Keratinocyte (primary cell): ENCODE measurements around the gene ZFYVE16. TPM values are rescaled to one million over a fixed set of nuclear protein-coding genes. Genes with fewer than 3 reads are reported as not detected.

Experiments
- DNase-seq: peaks from one replicate; pipeline ENCODE4 v3.0.0-alpha.2; 2011; ENCODE audit warnings: low read depth, missing footprints, low spot score
- FAIRE-seq: peaks from 2 replicates; lab custom pipeline; 2011; peaks lifted over from hg19 to GRCh38; lab: Jason Lieb, UNC
- H2AFZ ChIP-seq: 2 replicates; pipeline ENCODE4 v1.6.0; 2012; ENCODE audit warnings: low read length, control low read depth, inconsistent platforms; ENCODE audit not compliant: control insufficient read depth
- H3K27ac ChIP-seq: 2 replicates; pipeline ENCODE4 v1.5.1; 2011; ENCODE audit warnings: low read length; ENCODE audit not compliant: control insufficient read depth, insufficient read depth
- H3K27me3 ChIP-seq: 3 replicates; pipeline ENCODE4 v1.6.0; 2011; ENCODE audit warnings: low read length; ENCODE audit not compliant: control insufficient read depth, insufficient read depth; ENCODE audit errors: extremely low read depth
- H3K36me3 ChIP-seq, 2 experiments: 2 replicates in 1 of 2; 3 replicates in 1 of 2; pipeline ENCODE4 v1.5.1; 2011; ENCODE audit warnings: low read length in 2 of 2, mild to moderate bottlenecking in 1 of 2; ENCODE audit not compliant: control insufficient read depth in 2 of 2, insufficient read depth in 2 of 2; ENCODE audit errors: extremely low read depth in 1 of 2
- H3K4me1 ChIP-seq: 3 replicates; pipeline ENCODE4 v1.5.1; 2011; ENCODE audit warnings: low read length; ENCODE audit not compliant: control insufficient read depth, insufficient read depth; ENCODE audit errors: extremely low read depth
- H3K4me2 ChIP-seq: 3 replicates; pipeline ENCODE4 v1.6.0; 2011; ENCODE audit warnings: low read depth, low read length; ENCODE audit not compliant: control insufficient read depth, insufficient read depth; ENCODE audit errors: extremely low read depth
- H3K4me3 ChIP-seq, 3 experiments: fragments of 200-600 bp in 1 of 3; sonication (generic) in 1 of 3; 2 replicates in 2 of 3; 3 replicates in 1 of 3; pipeline ENCODE4 v1.5.1; 2011 to 2016; ENCODE audit warnings: low read length in 3 of 3, mild to moderate bottlenecking in 3 of 3, control low read depth in 2 of 3, inconsistent platforms in 1 of 3, low read depth in 1 of 3, mixed read lengths in 1 of 3, mixed run types in 1 of 3, moderate library complexity in 1 of 3; ENCODE audit not compliant: control insufficient read depth in 2 of 3, insufficient read depth in 2 of 3; ENCODE audit errors: extremely low read depth in 1 of 3
- H3K79me2 ChIP-seq: 2 replicates; pipeline ENCODE4 v1.6.0; 2012; ENCODE audit warnings: low read length; ENCODE audit not compliant: control insufficient read depth, insufficient read depth
- H3K9ac ChIP-seq: 3 replicates; pipeline ENCODE4 v1.6.0; 2011; ENCODE audit warnings: low read length; ENCODE audit not compliant: control insufficient read depth, insufficient read depth; ENCODE audit errors: extremely low read depth
- H3K9me1 ChIP-seq: 3 replicates; pipeline ENCODE4 v1.6.0; 2011; ENCODE audit warnings: low read length; ENCODE audit not compliant: control insufficient read depth, insufficient read depth; ENCODE audit errors: extremely low read depth
- H3K9me3 ChIP-seq: 2 replicates; pipeline ENCODE4 v1.5.1; 2012; ENCODE audit warnings: low read depth, low read length; ENCODE audit not compliant: control insufficient read depth
- H4K20me1 ChIP-seq: 3 replicates; pipeline ENCODE4 v1.6.0; 2011; ENCODE audit warnings: low read length; ENCODE audit not compliant: control insufficient read depth, insufficient read depth; ENCODE audit errors: extremely low read depth
- EZH2 ChIP-seq: IDR thresholded peaks from one replicate; pipeline ENCODE4 v1.6.1; 2012; ENCODE audit warnings: inconsistent platforms, mild to moderate bottlenecking, low read length, moderate library complexity
- dilution Hi-C: fragments of 300-500 bp; cut with MboI; formaldehyde crosslinking; loops from one replicate; pipeline ENCODE4 v1.7.0; 2020; ENCODE audit warnings: low sequenced_read_pairs; ENCODE audit not compliant: extremely low pct_ligation_motif_present
- polyA plus RNA-seq, 5 experiments: library from polyadenylated mRNA; depleted of rRNA in 3 of 5; stranded (reverse) in 3 of 5; stranded (forward) in 1 of 5; unstranded in 1 of 5; fragments of >200 nt; gene quantifications; 1 replicate in 1 of 5; 2 replicates in 3 of 5; 3 replicates in 1 of 5; pipeline versions ENCODE4 v1.2.1 to v1.2.3, GENCODE V29; 2011 to 2012; ENCODE audit warnings: missing spikeins in 2 of 5, low read depth in 1 of 5, low replicate concordance in 1 of 5
- TF ChIP-seq, protein P1 (sequence below), 3 experiments: IDR thresholded peaks in 1 of 3; conservative IDR thresholded peaks in 1 of 3; optimal IDR thresholded peaks in 1 of 3; 2 replicates in 2 of 3; 3 replicates in 1 of 3; pipeline versions ENCODE3 to v1.5.1; 2011; ENCODE audit warnings: low read length in 3 of 3, mild to moderate bottlenecking in 3 of 3, moderate library complexity in 2 of 3, control low read depth in 1 of 3, inconsistent platforms in 1 of 3; ENCODE audit not compliant: insufficient read depth in 2 of 3; ENCODE audit errors: extremely low read depth in 1 of 3

ZFYVE16 gene
- polyA plus RNA-seq, 1 donor (not counting 4 experiments of a cell fraction or from before 2014, with no cell fraction given): 13.5 TPM

DNA sequence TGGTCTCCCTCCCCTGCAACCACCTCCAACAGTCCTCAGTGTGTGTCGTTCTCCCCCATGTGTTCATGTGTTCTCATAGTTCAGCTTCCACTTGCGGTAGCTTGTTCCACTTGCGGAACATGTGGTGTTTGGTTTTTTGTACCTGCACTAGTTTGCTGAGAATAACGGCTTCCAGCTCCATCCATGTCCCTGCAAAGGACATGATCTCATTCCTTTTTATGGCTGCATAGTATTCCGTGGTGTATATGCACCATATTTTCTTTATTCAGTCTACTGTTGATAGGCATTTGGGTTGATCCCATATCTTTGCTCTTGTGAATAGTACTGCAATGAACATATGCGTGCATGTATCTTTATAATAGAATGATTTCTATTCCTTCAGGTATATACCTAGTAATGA, 43.0 kb upstream of the ZFYVE16 start:
- no peak for TF ChIP-seq EZH2
- TF ChIP-seq, protein P1, sequence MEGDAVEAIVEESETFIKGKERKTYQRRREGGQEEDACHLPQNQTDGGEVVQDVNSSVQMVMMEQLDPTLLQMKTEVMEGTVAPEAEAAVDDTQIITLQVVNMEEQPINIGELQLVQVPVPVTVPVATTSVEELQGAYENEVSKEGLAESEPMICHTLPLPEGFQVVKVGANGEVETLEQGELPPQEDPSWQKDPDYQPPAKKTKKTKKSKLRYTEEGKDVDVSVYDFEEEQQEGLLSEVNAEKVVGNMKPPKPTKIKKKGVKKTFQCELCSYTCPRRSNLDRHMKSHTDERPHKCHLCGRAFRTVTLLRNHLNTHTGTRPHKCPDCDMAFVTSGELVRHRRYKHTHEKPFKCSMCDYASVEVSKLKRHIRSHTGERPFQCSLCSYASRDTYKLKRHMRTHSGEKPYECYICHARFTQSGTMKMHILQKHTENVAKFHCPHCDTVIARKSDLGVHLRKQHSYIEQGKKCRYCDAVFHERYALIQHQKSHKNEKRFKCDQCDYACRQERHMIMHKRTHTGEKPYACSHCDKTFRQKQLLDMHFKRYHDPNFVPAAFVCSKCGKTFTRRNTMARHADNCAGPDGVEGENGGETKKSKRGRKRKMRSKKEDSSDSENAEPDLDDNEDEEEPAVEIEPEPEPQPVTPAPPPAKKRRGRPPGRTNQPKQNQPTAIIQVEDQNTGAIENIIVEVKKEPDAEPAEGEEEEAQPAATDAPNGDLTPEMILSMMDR (optimal IDR thresholded peaks at IDR 0.05 in 1 of 3, IDR thresholded peaks at IDR 0.05 in 1 of 3, conservative IDR thresholded peaks at IDR 0.05 in 1 of 3; ENCODE audit: extremely low read depth in 1 of 3, insufficient read depth in 2 of 3, low read length in 3 of 3): no peak
- no peak for FAIRE-seq
- dilution Hi-C loops: no loop called here

DNA sequence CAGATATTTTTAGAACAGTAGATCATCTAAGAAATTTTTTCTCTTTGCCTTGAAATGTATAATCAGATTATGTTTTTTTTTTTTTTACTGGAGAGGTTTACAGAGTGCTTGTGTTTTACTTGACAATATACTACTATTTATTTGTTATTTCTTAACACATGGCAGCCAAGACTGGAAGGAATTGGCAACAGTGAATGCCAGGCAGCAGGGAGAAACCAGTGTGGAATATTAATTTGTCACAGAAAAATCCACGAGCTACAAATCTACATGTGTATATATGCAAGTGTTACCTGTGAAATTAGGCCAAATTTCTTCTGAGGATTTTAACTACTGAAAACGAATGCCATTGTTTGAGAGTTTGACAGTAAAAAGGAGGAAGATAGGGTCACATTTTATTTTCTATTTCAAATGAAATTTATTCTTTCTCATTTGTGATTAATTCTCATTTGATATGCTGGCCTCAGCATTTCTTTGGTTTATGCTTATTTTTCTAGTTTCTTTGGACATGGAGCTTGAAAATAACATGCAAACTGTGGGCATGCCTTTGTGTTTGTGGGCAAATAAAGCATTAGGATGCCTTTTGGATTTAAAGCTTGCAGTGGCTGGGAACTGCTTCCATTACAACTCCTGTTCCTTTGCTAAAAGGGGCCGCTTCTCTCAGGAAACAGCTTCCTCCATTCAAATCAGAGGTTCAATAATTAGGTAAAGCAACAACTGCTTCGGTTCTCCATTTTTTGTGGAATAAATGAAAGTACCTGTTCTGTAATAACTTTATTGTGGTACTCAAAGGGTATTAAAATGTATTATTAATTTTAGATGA, 39.0 kb upstream of the ZFYVE16 start:
- FAIRE-seq (no peak), DNase-seq (no peak)
- no peaks in the 10 kb centered on the region for H4K20me1 ChIP-seq
- no peak overlapping the region for H3K9ac ChIP-seq
- H3K4me2 ChIP-seq: no peak overlapping the region
- no peaks in the 10 kb centered on the region for H3K27me3 ChIP-seq
- H3K27ac ChIP-seq: no peak overlapping the region
- TF ChIP-seq, protein P1 (optimal IDR thresholded peaks at IDR 0.05 in 1 of 3, IDR thresholded peaks at IDR 0.05 in 1 of 3, conservative IDR thresholded peaks at IDR 0.05 in 1 of 3; ENCODE audit: extremely low read depth in 1 of 3, insufficient read depth in 2 of 3, low read length in 3 of 3): no peak
- no peak for TF ChIP-seq EZH2
- H3K9me3 ChIP-seq: no peaks in the 10 kb centered on the region
- H3K79me2 ChIP-seq: no peaks in the 10 kb centered on the region
- dilution Hi-C loops: no loop called here
- H3K36me3 ChIP-seq: no peaks in the 10 kb centered on the region
- H3K4me3 ChIP-seq: no peak overlapping the region
- H3K4me1 ChIP-seq: no peaks in the 10 kb centered on the region
- H2AFZ ChIP-seq: no peak overlapping the region
- H3K9me1 ChIP-seq: no peaks in the 10 kb centered on the region

More for the DNA sequence above, 43.0 kb upstream of the ZFYVE16 start:
- Histone ChIP-seq H3K36me3 (no peaks in the 10 kb centered on the region), H3K4me2 (no peak overlapping the region), H3K9ac (no peak overlapping the region), H3K79me2 (no peaks in the 10 kb centered on the region), H3K4me1 (no peaks in the 10 kb centered on the region), H4K20me1 (no peaks in the 10 kb centered on the region), H2AFZ (no peak overlapping the region), H3K4me3 (no peak overlapping the region), H3K9me3 (no peaks in the 10 kb centered on the region), H3K27ac (no peak overlapping the region), H3K9me1 (no peaks in the 10 kb centered on the region), H3K27me3 (no peaks in the 10 kb centered on the region)
- no peak for DNase-seq
